K562 (cell line): ENCODE measurements around the gene CD164L2. TPM values are rescaled to one million over a fixed set of nuclear protein-coding genes. Genes with fewer than 3 reads are reported as not detected.
A peak's percentile ranks its signal among the peaks of the same experiment; 100 is the strongest.

Experiments used
- BCOR ChIP-seq: fragments of 450-650 bp; IDR thresholded peaks from 2 replicates; pipeline ENCODE4 v1.6.1; 2016
- BRCA1 ChIP-seq, 2 experiments: fragments of 450-650 bp in 1 of 2; sonication (generic) in 1 of 2; formaldehyde crosslinking in 1 of 2; IDR thresholded peaks; 2 replicates each; pipeline versions ENCODE4 v1.5.0 to v1.6.1; 2017 to 2020; ENCODE audit warnings: mild to moderate bottlenecking in 1 of 2, missing genetic modification reagents in 1 of 2
- CHD2 ChIP-seq: IDR thresholded peaks from 2 replicates; pipeline ENCODE4 v1.6.1; 2011; ENCODE audit warnings: low read depth, low read length
- CHD7 ChIP-seq: fragments of 200-600 bp; sonication (generic); IDR thresholded peaks from one replicate; pipeline ENCODE4 v1.6.1; 2012; ENCODE audit warnings: mild to moderate bottlenecking, low read depth, low read length, inconsistent platforms
- DACH1 ChIP-seq: fragments of 450-650 bp; IDR thresholded peaks from 2 replicates; pipeline ENCODE4 v1.6.1; 2018; ENCODE audit not compliant: partially characterized antibody
- DIDO1 ChIP-seq: fragments of 450-650 bp; IDR thresholded peaks from 2 replicates; pipeline ENCODE4 v1.6.1; 2016; ENCODE audit warnings: low read depth, missing biosample characterization, missing genetic modification characterization
- E2F6 ChIP-seq, 2 experiments: IDR thresholded peaks; 2 replicates each; pipeline ENCODE4 v1.6.1; 2011; ENCODE audit warnings: borderline replicate concordance in 1 of 2, control low read depth in 1 of 2, low read depth in 1 of 2, low read length in 1 of 2, mild to moderate bottlenecking in 1 of 2, mixed read lengths in 1 of 2, moderate library complexity in 1 of 2; ENCODE audit not compliant: insufficient read depth in 1 of 2, insufficient read length in 1 of 2, poor library complexity in 1 of 2, severe bottlenecking in 1 of 2; ENCODE audit errors: extremely low read depth in 1 of 2
- EP400 ChIP-seq: fragments of 450-650 bp; IDR thresholded peaks from 2 replicates; pipeline ENCODE4 v1.6.1; 2017; ENCODE audit warnings: antibody characterized with exemption, mild to moderate bottlenecking, moderate library complexity
- FOSL1 ChIP-seq: fragments of 200-800 bp; sonication (Bioruptor generic); conservative IDR thresholded peaks from 2 replicates; pipeline ENCODE4 v1.6.1; 2016; ENCODE audit warnings: missing genetic modification characterization, missing compliant biosample characterization
- HDAC1 ChIP-seq, 2 experiments: fragments of 450-650 bp; IDR thresholded peaks; 2 replicates each; pipeline ENCODE4 v1.6.1; 2016 to 2017; ENCODE audit warnings: inconsistent platforms in 1 of 2, mild to moderate bottlenecking in 1 of 2, moderate library complexity in 1 of 2
- JUND ChIP-seq, 2 experiments: IDR thresholded peaks; 2 replicates in 1 of 2; 3 replicates in 1 of 2; pipeline ENCODE4 v1.6.1; 2011; ENCODE audit warnings: borderline replicate concordance in 2 of 2, low read depth in 2 of 2, low read length in 2 of 2, improper control_type of control experiment in 1 of 2, missing biosample characterization in 1 of 2, missing genetic modification characterization in 1 of 2, missing genetic modification reagents in 1 of 2
- KDM1A ChIP-seq, 2 experiments: fragments of 450-650 bp; IDR thresholded peaks; 2 replicates each; pipeline ENCODE4 v1.6.1; 2016; ENCODE audit warnings: mild to moderate bottlenecking in 2 of 2
- POLR3G ChIP-seq: IDR thresholded peaks from 2 replicates; pipeline ENCODE4 v1.6.1; 2011; ENCODE audit not compliant: insufficient read length, insufficient replicate concordance; ENCODE audit errors: extremely low read depth
- polyA plus RNA-seq, 8 experiments: library from polyadenylated mRNA; depleted of rRNA in 4 of 8; stranded (reverse) in 5 of 8; unstranded in 3 of 8; fragments of >200 nt; fragmentation: Nextera tagmentation in 2 of 8; fragmentation: Illumina TruSeq in 1 of 8; extraction: Ambion mirVana in 2 of 8; extraction: Trizol in 1 of 8; gene quantifications; 2 replicates each; pipeline versions ENCODE4 v1.2.1 to v1.2.3, GENCODE V29; 2011 to 2014; ENCODE audit warnings: inconsistent platforms in 1 of 8, missing spikeins in 1 of 8
- total RNA-seq, 7 experiments: library from RNA; depleted of rRNA in 6 of 7; stranded (reverse); fragments of >200 nt in 6 of 7; fragmentation: Illumina TruSeq in 2 of 7; extraction: Trizol in 2 of 7; gene quantifications; 2 replicates each; pipeline versions ENCODE4 v1.2.1 to v1.2.3, GENCODE V29; 2011 to 2021; ENCODE audit warnings: low replicate concordance in 1 of 7

The CD164L2 gene
- total and polyA plus RNA-seq, 9 of the 15 experiments (the other 6 are each of a cell fraction or from before 2014, with no cell fraction given), result 0.08 to 0.92 (median 0.38) TPM; not detected in 1

GRCh38 chr1:27346991-27347624 lies 36.0 kb downstream of the CD164L2 start (continued):
- peak; percentile 59 for TF ChIP-seq JUND (IDR thresholded peaks at IDR 0.05; ENCODE audit: borderline replicate concordance, low read depth, low read length)
- no peak for TF ChIP-seq JUND (tag; IDR thresholded peaks at IDR 0.05; ENCODE audit: borderline replicate concordance, low read depth, low read length)
- TF ChIP-seq E2F6 (IDR thresholded peaks at IDR 0.05; ENCODE audit: borderline replicate concordance in 1 of 2, extremely low read depth in 1 of 2, insufficient read depth in 1 of 2, insufficient read length in 1 of 2, low read depth in 1 of 2, low read length in 1 of 2, poor library complexity in 1 of 2, severe bottlenecking in 1 of 2), result peak in 1 of 2 experiments; percentile 46
- TF ChIP-seq BCOR, result peak; percentile 95
- TF ChIP-seq EP400, result no peak
- peak; percentile 62 for TF ChIP-seq DACH1
- TF ChIP-seq HDAC1 (IDR thresholded peaks at IDR 0.05), result 0 out of 4 replicates have a peak, but pooled peaks of 1 of the 2 experiments have one; percentile 7
- TF ChIP-seq CHD7, result no peak
- TF ChIP-seq BRCA1 (IDR thresholded peaks at IDR 0.05), result no peak
- TF ChIP-seq BRCA1 (CRISPR knock-in tag; IDR thresholded peaks at IDR 0.05), result no peak
- peak in 1 of 2 experiments; percentile 87; a peak in 2 of 4 replicates for TF ChIP-seq KDM1A (IDR thresholded peaks at IDR 0.05)
- TF ChIP-seq POLR3G, result no peak
- peak; percentile 44; the same call in 1 of the 2 replicates for TF ChIP-seq FOSL1 (tag)
- no peak for TF ChIP-seq DIDO1
- TF ChIP-seq CHD2, result no peak
